Hematopoietic multipotent progenitor cell treated with erythropoietin and hydrocortisone succinate and interleukin-3 and kit ligand, for 4 days (in vitro differentiated cells): Measurements from ENCODE around the gene TTC39B.

Source experiments
- DNase-seq: peaks from one replicate; pipeline ENCODE4 v3.0.0-alpha.2; 2015

TTC39B gene

GRCh38 chr9:15116130-15116580, 190.9 kb downstream of the TTC39B start:
- no peak for DNase-seq

- no peak for DNase-seq
These were observed 191.3 kb downstream of the TTC39B start for GRCh38 chr9:15115702-15116101.

DNA sequence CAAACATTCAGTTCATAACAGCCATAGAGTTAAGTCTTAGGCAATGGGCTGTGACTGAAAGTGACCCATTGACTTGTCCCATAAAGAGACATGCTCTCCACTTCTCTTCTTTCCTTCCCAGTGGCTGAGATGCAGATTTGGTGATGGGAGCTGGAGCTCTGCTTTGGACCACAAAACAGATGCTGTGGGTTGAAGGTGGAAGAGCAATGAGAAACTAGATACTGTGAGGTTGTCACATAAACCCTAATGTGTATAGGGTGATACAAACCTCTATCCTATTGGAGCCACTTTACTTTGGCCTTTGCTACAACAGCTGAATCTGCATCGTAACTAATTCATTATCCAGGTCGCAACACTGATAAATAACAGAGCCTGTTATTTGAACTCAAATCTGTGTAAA, 192.0 kb downstream of the TTC39B start:
- no peak for DNase-seq
